Transverse colon (tissue), 4 donors: ENCODE measurements around the gene CHURC1. TPM values are rescaled to one million over a fixed set of nuclear protein-coding genes. Genes with fewer than 3 reads are reported as not detected.

Experiments used
- DNase-seq: peaks from one replicate; pipeline ENCODE4 v3.0.0-alpha.2; 2019
- H3K27ac ChIP-seq, 4 donors: fragments of 200-600 bp; sonication (generic); 2 replicates each; pipeline ENCODE4 v1.5.1; 2016 to 2018; ENCODE audit warnings: inconsistent platforms in 4 of 4
- H3K27me3 ChIP-seq: fragments of 200-600 bp; sonication (generic); 2 replicates; pipeline ENCODE4 v1.5.1; 2017; ENCODE audit warnings: inconsistent platforms
- H3K36me3 ChIP-seq, 4 donors: fragments of 200-600 bp; sonication (generic); 2 replicates each; pipeline ENCODE4 v1.5.1; 2017 to 2019; ENCODE audit warnings: inconsistent platforms in 4 of 4
- H3K4me1 ChIP-seq, 4 donors: fragments of 200-600 bp; sonication (generic); 2 replicates each; pipeline ENCODE4 v1.5.1; 2017 to 2020; ENCODE audit warnings: inconsistent platforms in 4 of 4
- H3K4me3 ChIP-seq, 4 donors: fragments of 200-600 bp; sonication (generic); 1 replicate in 1 of 4; 2 replicates in 3 of 4; pipeline versions ENCODE4 v1.5.1 to v1.6.1; 2017 to 2019; ENCODE audit warnings: inconsistent platforms in 4 of 4
- H3K9me3 ChIP-seq, 2 donors: fragments of 200-600 bp; sonication (generic); 2 replicates each; pipeline ENCODE4 v1.5.1; 2017 to 2019; ENCODE audit warnings: inconsistent platforms in 2 of 2
- CTCF ChIP-seq, 5 experiments: fragments of 200-600 bp in 3 of 5; fragments of 450-650 bp in 2 of 5; sonication (generic) in 3 of 5; IDR thresholded peaks; 1 replicate in 2 of 5; 2 replicates in 3 of 5; pipeline ENCODE4 v1.5.1; 2016 to 2017; ENCODE audit warnings: antibody characterized with exemption in 5 of 5, inconsistent platforms in 3 of 5, mild to moderate bottlenecking in 2 of 5, moderate library complexity in 1 of 5
- EP300 ChIP-seq: sonication (generic); formaldehyde crosslinking; IDR thresholded peaks from one replicate; pipeline ENCODE4 v1.6.1; 2017; ENCODE audit warnings: antibody characterized with exemption, low read depth
- POLR2A ChIP-seq: fragments of 450-650 bp; IDR thresholded peaks from one replicate; pipeline ENCODE4 v1.6.1; 2016; ENCODE audit warnings: antibody characterized with exemption, mild to moderate bottlenecking, moderate library complexity
- POLR2AphosphoS5 ChIP-seq, 3 donors: sonication (generic); formaldehyde crosslinking; IDR thresholded peaks; one replicate each; pipeline ENCODE4 v1.6.1; 2016; ENCODE audit warnings: antibody characterized with exemption in 3 of 3
- WGBS, 2 donors: methylation state at CpG; one replicate each; pipeline ENCODE4 v1.1.5; 2018; ENCODE audit warnings: low coverage in 1 of 2; 5-methylcytosine and 5-hydroxymethylcytosine counted together
- in situ Hi-C, 4 donors: fragments of 200-750 bp; cut with MboI; loops; one replicate each; pipeline versions ENCODE4 v1.15.0 to v1.15.1; 2017; ENCODE audit warnings: low sequenced_read_pairs in 3 of 4, low pct_ligation_motif_present in 1 of 4, low pct_unique_long_range_greater_than_20kb in 1 of 4
- intact Hi-C: fragments of 100-400 bp; cut with DNase I; formaldehyde crosslinking; loops from one replicate; pipeline ENCODE4 v1.15.1; 2023; ENCODE audit warnings: low total_unique reads
- total RNA-seq, 4 donors: library from RNA; depleted of rRNA; stranded (reverse); fragments of >200 nt; gene quantifications; one replicate each; pipeline ENCODE4 v1.1.0, GENCODE V29; 2016

The CHURC1 gene
- total RNA-seq, 4 donors from 2014 or later = 26.5 to 104 (median 78.6) TPM

- H3K9me3 ChIP-seq = no peaks in the 10 kb centered on the region
- peak overlapping the region in 2 of 4 donors; percentile 79 for H3K4me3 ChIP-seq
- in situ Hi-C loops (no loop called here), intact Hi-C loops (no loop called here)
- DNase-seq = peak; percentile 37
- H3K27ac ChIP-seq = peak overlapping the region; percentile 45 to 83 (median 72)
- 57 to 61% methylated on average over 5 to 8 of the region's 8 CpGs for WGBS, 2 donors
- peak in 2 of 3 donors; percentile 15 to 60 for TF ChIP-seq POLR2AphosphoS5 (IDR thresholded peaks at IDR 0.05)
- TF ChIP-seq CTCF (IDR thresholded peaks at IDR 0.05) = no peak
- no peaks in the 10 kb centered on the region for H3K36me3 ChIP-seq
- peaks cover 0 to 31% (median 21%) of the 10 kb centered on the region in 4 donors for H3K4me1 ChIP-seq
- no peaks in the 10 kb centered on the region for H3K27me3 ChIP-seq
These were observed 58.8 kb downstream of the CHURC1 start for GRCh38 chr14:64973026-64973442.

GRCh38 chr14:64973826-64974225, 59.6 kb downstream of the CHURC1 start:
- WGBS, 2 donors = 93% methylated on average over 9 of the region's 9 CpGs; no CpG with 5 or more reads in 1 of the 2 donors
- intact Hi-C loops = no loop called here

GRCh38 chr14:64974563-64974962, 60.3 kb downstream of the CHURC1 start:
- DNase-seq = no peak
- Histone ChIP-seq H3K4me1 (peaks cover 0 to 30% (median 21%) of the 10 kb centered on the region in 4 donors), H3K27me3 (no peaks in the 10 kb centered on the region), H3K27ac (no peak overlapping the region), H3K36me3 (no peaks in the 10 kb centered on the region), H3K9me3 (no peaks in the 10 kb centered on the region), H3K4me3 (no peak overlapping the region)
- in situ Hi-C loops = no loop called here
- TF ChIP-seq POLR2A (no peak), POLR2AphosphoS5 (IDR thresholded peaks at IDR 0.05) (no peak), EP300 (no peak), CTCF (IDR thresholded peaks at IDR 0.05) (no peak)
- intact Hi-C loops = no loop called here
- WGBS, 2 donors = 77 to 88% methylated on average over 1 to 8 of the region's 8 CpGs

More at GRCh38 chr14:64973826-64974225, 59.6 kb downstream of the CHURC1 start:
- in situ Hi-C loops = no loop called here
- Histone ChIP-seq H3K27me3 (no peaks in the 10 kb centered on the region), H3K4me3 (no peak overlapping the region), H3K27ac (no peak overlapping the region), H3K36me3 (no peaks in the 10 kb centered on the region), H3K9me3 (no peaks in the 10 kb centered on the region), H3K4me1 (peaks cover 0 to 31% (median 21%) of the 10 kb centered on the region in 4 donors)
- TF ChIP-seq CTCF (IDR thresholded peaks at IDR 0.05) (no peak), EP300 (no peak), POLR2AphosphoS5 (IDR thresholded peaks at IDR 0.05) (no peak), POLR2A (no peak)
- DNase-seq = no peak

- H3K36me3 ChIP-seq = no peaks in the 10 kb centered on the region
- no peak overlapping the region for H3K4me3 ChIP-seq
- intact Hi-C loops = no loop called here
- H3K9me3 ChIP-seq = no peaks in the 10 kb centered on the region
- H3K4me1 ChIP-seq = peaks cover 0 to 7% (median 4%) of the 10 kb centered on the region in 4 donors
- H3K27ac ChIP-seq = no peak overlapping the region
- 76 to 87% methylated on average over 4 to 5 of the region's 5 CpGs for WGBS, 2 donors
- H3K27me3 ChIP-seq = no peaks in the 10 kb centered on the region
- in situ Hi-C loops = loop anchor here in 2 of 4 donors (10.0 to 25.0 kb wide), 2 partner anchors 155 to 408 kb away; no protein-coding TSS in a partner anchor
- DNase-seq = no peak
- TF ChIP-seq POLR2A = no peak
- TF ChIP-seq POLR2AphosphoS5 (IDR thresholded peaks at IDR 0.05) = no peak
- TF ChIP-seq EP300 = no peak
- TF ChIP-seq CTCF (IDR thresholded peaks at IDR 0.05) = no peak
These were observed 65.2 kb downstream of the CHURC1 start for GRCh38 chr14:64979336-64980074.
